SK-N-SH treated with all-trans-retinoic acid at 6 μM for 48 hours (cell line): ENCODE results near the gene SDK1.

Source experiments
- ATAC-seq: fragments of 200-7000 bp; cut with Tn5 transposase; 3 replicates; pipeline ENCODE4 v1.9.1; 2020; ENCODE audit warnings: mild to moderate bottlenecking, moderate library complexity
- ARNTL ChIP-seq: fragments of 450-650 bp; formaldehyde crosslinking; IDR thresholded peaks from 2 replicates; pipeline ENCODE4 v1.5.0; 2020; ENCODE audit warnings: low read depth, mild to moderate bottlenecking, moderate library complexity, borderline replicate concordance
- CREB5 ChIP-seq: fragments of 250-450 bp; sonication (Bioruptor Pico); IDR thresholded peaks from 2 replicates; pipeline ENCODE4 v1.5.1; 2020; ENCODE audit warnings: low read depth, mild to moderate bottlenecking, moderate library complexity
- CSDC2 ChIP-seq: fragments of 250-450 bp; sonication (Bioruptor Pico); IDR thresholded peaks from 2 replicates; pipeline ENCODE4 v1.5.0; 2020; ENCODE audit warnings: mild to moderate bottlenecking, moderate library complexity
- CSRNP3 ChIP-seq: fragments of 250-450 bp; sonication (Bioruptor Pico); IDR thresholded peaks from 2 replicates; pipeline ENCODE4 v1.5.1; 2021; ENCODE audit warnings: mild to moderate bottlenecking, moderate library complexity
- ESRRG ChIP-seq: fragments of 250-450 bp; sonication (Bioruptor Pico); IDR thresholded peaks from 2 replicates; pipeline ENCODE4 v1.6.1; 2021; ENCODE audit warnings: mild to moderate bottlenecking
- GLIS3 ChIP-seq: fragments of 250-450 bp; sonication (Bioruptor Pico); IDR thresholded peaks from 2 replicates; pipeline ENCODE4 v1.5.0; 2020; ENCODE audit warnings: mild to moderate bottlenecking, moderate library complexity
- ISL1 ChIP-seq: fragments of 250-450 bp; sonication (Bioruptor Pico); IDR thresholded peaks from 2 replicates; pipeline ENCODE4 v2.1.2; 2022; ENCODE audit warnings: mild to moderate bottlenecking, moderate library complexity
- PATZ1 ChIP-seq: fragments of 250-450 bp; sonication (Bioruptor Pico); IDR thresholded peaks from 2 replicates; pipeline ENCODE4 v1.8.0; 2020; ENCODE audit warnings: mild to moderate bottlenecking, moderate library complexity, borderline replicate concordance
- POU6F1 ChIP-seq: fragments of 250-450 bp; sonication (Bioruptor Pico); IDR thresholded peaks from 2 replicates; pipeline ENCODE4 v1.8.0; 2021; ENCODE audit warnings: low read depth, mild to moderate bottlenecking, moderate library complexity, borderline replicate concordance
- RARB ChIP-seq: fragments of 250-450 bp; sonication (Bioruptor Pico); IDR thresholded peaks from 2 replicates; pipeline ENCODE4 v1.8.0; 2021; ENCODE audit warnings: mild to moderate bottlenecking, moderate library complexity
- SNAI2 ChIP-seq: fragments of 250-450 bp; sonication (Bioruptor Pico); IDR thresholded peaks from 2 replicates; pipeline ENCODE4 v1.5.0; 2020; ENCODE audit warnings: mild to moderate bottlenecking, moderate library complexity
- TCF4 ChIP-seq: fragments of 250-450 bp; sonication (Bioruptor Pico); IDR thresholded peaks from 2 replicates; pipeline ENCODE4 v1.8.0; 2021; ENCODE audit warnings: mild to moderate bottlenecking, moderate library complexity, borderline replicate concordance
- ZC3H10 ChIP-seq: fragments of 250-450 bp; sonication (Bioruptor Pico); IDR thresholded peaks from 2 replicates; pipeline ENCODE4 v1.5.1; 2021; ENCODE audit warnings: mild to moderate bottlenecking, moderate library complexity
- ZFP30 ChIP-seq: fragments of 450-650 bp; formaldehyde crosslinking; IDR thresholded peaks from 2 replicates; pipeline ENCODE4 v1.5.0; 2022; ENCODE audit warnings: mild to moderate bottlenecking, moderate library complexity
- ZNF565 ChIP-seq: fragments of 450-650 bp; formaldehyde crosslinking; conservative IDR thresholded peaks from 2 replicates; pipeline ENCODE4 v1.5.0; 2020; ENCODE audit warnings: low read depth, mild to moderate bottlenecking, moderate library complexity
- ZNF70 ChIP-seq: fragments of 450-650 bp; formaldehyde crosslinking; IDR thresholded peaks from 2 replicates; pipeline ENCODE4 v1.5.0; 2020; ENCODE audit warnings: mild to moderate bottlenecking, moderate library complexity
- TF ChIP-seq, protein P1 (sequence below): fragments of 250-450 bp; sonication (Bioruptor Pico); IDR thresholded peaks from 2 replicates; pipeline ENCODE4 v1.5.0; 2020; ENCODE audit warnings: mild to moderate bottlenecking, moderate library complexity

SDK1 gene

GRCh38 chr7:4164556-4164955 lies 863.5 kb downstream of the SDK1 start:
- TF ChIP-seq ZFP30 (CRISPR knock-in tag) = no peak
- TF ChIP-seq PATZ1 (CRISPR knock-in tag) = no peak
- TF ChIP-seq ESRRG (CRISPR knock-in tag) = no peak
- TF ChIP-seq ZNF565 (CRISPR knock-in tag) = no peak
- no peak for ATAC-seq

DNA sequence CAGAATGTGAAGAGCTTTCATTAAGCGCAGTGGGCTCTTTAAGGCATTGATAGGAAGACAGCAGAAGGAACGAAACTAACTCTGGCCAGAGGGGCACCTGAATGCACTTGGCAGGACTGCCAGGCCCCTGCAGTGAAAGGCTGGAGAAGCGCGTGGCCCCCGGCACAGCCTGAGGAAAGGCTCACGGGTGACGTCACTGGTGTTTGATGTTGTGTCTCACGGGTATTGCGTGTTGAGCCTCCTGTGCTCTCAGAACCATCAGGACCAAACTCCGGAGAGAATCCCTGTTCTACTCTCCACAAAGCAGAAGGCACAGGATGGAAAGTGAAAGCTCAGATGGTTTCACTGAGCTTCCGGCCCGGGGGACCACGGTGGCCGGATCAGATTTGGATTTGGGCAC lies 865.3 kb downstream of the SDK1 start:
- TF ChIP-seq ZC3H10 (CRISPR knock-in tag) = no peak
- TF ChIP-seq ZNF70 (CRISPR knock-in tag) = no peak
- no peak for TF ChIP-seq CSRNP3
- TF ChIP-seq CREB5 (CRISPR knock-in tag) = no peak
- no peak for TF ChIP-seq ARNTL (CRISPR knock-in tag)
- no peak for TF ChIP-seq POU6F1 (CRISPR knock-in tag)
- ATAC-seq = no peak

- ATAC-seq = no peak
- TF ChIP-seq GLIS3 (CRISPR knock-in tag) (no peak), TCF4 (CRISPR knock-in tag) (no peak), ZC3H10 (CRISPR knock-in tag) (no peak), ISL1 (no peak), CSDC2 (CRISPR knock-in tag) (no peak), SNAI2 (no peak), ESRRG (CRISPR knock-in tag) (no peak), CREB5 (CRISPR knock-in tag) (no peak), RARB (CRISPR knock-in tag) (no peak), ZNF70 (CRISPR knock-in tag) (no peak), POU6F1 (CRISPR knock-in tag) (no peak), PATZ1 (CRISPR knock-in tag) (no peak)
- TF ChIP-seq, protein P1, sequence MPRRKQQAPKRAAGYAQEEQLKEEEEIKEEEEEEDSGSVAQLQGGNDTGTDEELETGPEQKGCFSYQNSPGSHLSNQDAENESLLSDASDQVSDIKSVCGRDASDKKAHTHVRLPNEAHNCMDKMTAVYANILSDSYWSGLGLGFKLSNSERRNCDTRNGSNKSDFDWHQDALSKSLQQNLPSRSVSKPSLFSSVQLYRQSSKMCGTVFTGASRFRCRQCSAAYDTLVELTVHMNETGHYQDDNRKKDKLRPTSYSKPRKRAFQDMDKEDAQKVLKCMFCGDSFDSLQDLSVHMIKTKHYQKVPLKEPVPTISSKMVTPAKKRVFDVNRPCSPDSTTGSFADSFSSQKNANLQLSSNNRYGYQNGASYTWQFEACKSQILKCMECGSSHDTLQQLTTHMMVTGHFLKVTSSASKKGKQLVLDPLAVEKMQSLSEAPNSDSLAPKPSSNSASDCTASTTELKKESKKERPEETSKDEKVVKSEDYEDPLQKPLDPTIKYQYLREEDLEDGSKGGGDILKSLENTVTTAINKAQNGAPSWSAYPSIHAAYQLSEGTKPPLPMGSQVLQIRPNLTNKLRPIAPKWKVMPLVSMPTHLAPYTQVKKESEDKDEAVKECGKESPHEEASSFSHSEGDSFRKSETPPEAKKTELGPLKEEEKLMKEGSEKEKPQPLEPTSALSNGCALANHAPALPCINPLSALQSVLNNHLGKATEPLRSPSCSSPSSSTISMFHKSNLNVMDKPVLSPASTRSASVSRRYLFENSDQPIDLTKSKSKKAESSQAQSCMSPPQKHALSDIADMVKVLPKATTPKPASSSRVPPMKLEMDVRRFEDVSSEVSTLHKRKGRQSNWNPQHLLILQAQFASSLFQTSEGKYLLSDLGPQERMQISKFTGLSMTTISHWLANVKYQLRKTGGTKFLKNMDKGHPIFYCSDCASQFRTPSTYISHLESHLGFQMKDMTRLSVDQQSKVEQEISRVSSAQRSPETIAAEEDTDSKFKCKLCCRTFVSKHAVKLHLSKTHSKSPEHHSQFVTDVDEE (CRISPR knock-in tag) = no peak
Observed at GRCh38 chr7:4166807-4167206, 865.8 kb downstream of the SDK1 start.
